Measurements from ENCODE around the gene GRAMD4.

The GRAMD4 gene

GRCh38 chr22:46661221-46661851 lies 41.1 kb downstream of the GRAMD4 start:
- TF ChIP-seq CTCF (IDR thresholded peaks at IDR 0.05; ENCODE audit: low read length) (no peak), EZH2phosphoT487 (IDR thresholded peaks at IDR 0.05; ENCODE audit: low read length) (no peak), EZH2 (optimal IDR thresholded peaks at IDR 0.05; ENCODE audit: low read depth, low read length) (no peak)
- H3K27me3 ChIP-seq (replicated peaks; ENCODE audit: insufficient read depth, low read length) = no peaks in the 10 kb centered on the region
- no peaks in the 10 kb centered on the region for H3K79me2 ChIP-seq (ENCODE audit: low read length)
- no peak overlapping the region for H3K4me2 ChIP-seq (ENCODE audit: low read depth, low read length)
- no peak overlapping the region for H3K27ac ChIP-seq (ENCODE audit: low read length)
- no peaks in the 10 kb centered on the region for H4K20me1 ChIP-seq (ENCODE audit: insufficient read depth, low read length)
- no peaks in the 10 kb centered on the region for H3K36me3 ChIP-seq (replicated peaks; ENCODE audit: insufficient read depth, low read length)
- no peaks in the 10 kb centered on the region for H3F3A ChIP-seq (ENCODE audit: insufficient read depth, low read length)
- no peak for DNase-seq
- H3K4me1 ChIP-seq (ENCODE audit: low read length) = no peaks in the 10 kb centered on the region
- H2AFZ ChIP-seq (ENCODE audit: low read length) = no peak overlapping the region
- no peak overlapping the region for H3K9ac ChIP-seq (ENCODE audit: low read length)
- H3K4me3 ChIP-seq (ENCODE audit: low read length) = no peak overlapping the region
- no peaks in the 10 kb centered on the region for H3K9me3 ChIP-seq (replicated peaks; ENCODE audit: insufficient read depth, low read length)
- no peaks in the 10 kb centered on the region for H3K9me2 ChIP-seq (replicated peaks; ENCODE audit: insufficient read depth, low read length)

GRCh38 chr22:46662226-46662625 lies 42.0 kb downstream of the GRAMD4 start:
- H2AFZ ChIP-seq (ENCODE audit: low read length) = no peak overlapping the region
- H3F3A ChIP-seq (ENCODE audit: insufficient read depth, low read length) = no peaks in the 10 kb centered on the region
- no peaks in the 10 kb centered on the region for H4K20me1 ChIP-seq (ENCODE audit: insufficient read depth, low read length)
- no peaks in the 10 kb centered on the region for H3K9me2 ChIP-seq (replicated peaks; ENCODE audit: insufficient read depth, low read length)
- no peak for DNase-seq
- H3K27me3 ChIP-seq (replicated peaks; ENCODE audit: insufficient read depth, low read length) = no peaks in the 10 kb centered on the region
- H3K36me3 ChIP-seq (replicated peaks; ENCODE audit: insufficient read depth, low read length) = no peaks in the 10 kb centered on the region
- no peaks in the 10 kb centered on the region for H3K79me2 ChIP-seq (ENCODE audit: low read length)
- no peak overlapping the region for H3K27ac ChIP-seq (ENCODE audit: low read length)
- TF ChIP-seq CTCF (IDR thresholded peaks at IDR 0.05; ENCODE audit: low read length) (no peak), EZH2 (optimal IDR thresholded peaks at IDR 0.05; ENCODE audit: low read depth, low read length) (no peak), EZH2phosphoT487 (IDR thresholded peaks at IDR 0.05; ENCODE audit: low read length) (no peak)
- no peaks in the 10 kb centered on the region for H3K9me3 ChIP-seq (replicated peaks; ENCODE audit: insufficient read depth, low read length)
- no peaks in the 10 kb centered on the region for H3K4me1 ChIP-seq (ENCODE audit: low read length)
- no peak overlapping the region for H3K4me3 ChIP-seq (ENCODE audit: low read length)
- H3K9ac ChIP-seq (ENCODE audit: low read length) = no peak overlapping the region
- H3K4me2 ChIP-seq (ENCODE audit: low read depth, low read length) = no peak overlapping the region

GRCh38 chr22:46663001-46663400 lies 42.8 kb downstream of the GRAMD4 start:
- no peaks in the 10 kb centered on the region for H3K79me2 ChIP-seq (ENCODE audit: low read length)
- H3K36me3 ChIP-seq (replicated peaks; ENCODE audit: insufficient read depth, low read length) = no peaks in the 10 kb centered on the region
- H2AFZ ChIP-seq (ENCODE audit: low read length) = no peak overlapping the region
- no peak overlapping the region for H3K27ac ChIP-seq (ENCODE audit: low read length)
- no peaks in the 10 kb centered on the region for H3K27me3 ChIP-seq (replicated peaks; ENCODE audit: insufficient read depth, low read length)
- no peaks in the 10 kb centered on the region for H3K9me3 ChIP-seq (replicated peaks; ENCODE audit: insufficient read depth, low read length)
- no peak overlapping the region for H3K9ac ChIP-seq (ENCODE audit: low read length)
- H3F3A ChIP-seq (ENCODE audit: insufficient read depth, low read length) = no peaks in the 10 kb centered on the region
- no peaks in the 10 kb centered on the region for H4K20me1 ChIP-seq (ENCODE audit: insufficient read depth, low read length)
- no peak overlapping the region for H3K4me3 ChIP-seq (ENCODE audit: low read length)
- H3K4me1 ChIP-seq (ENCODE audit: low read length) = no peaks in the 10 kb centered on the region
- H3K9me2 ChIP-seq (replicated peaks; ENCODE audit: insufficient read depth, low read length) = no peaks in the 10 kb centered on the region
- H3K4me2 ChIP-seq (ENCODE audit: low read depth, low read length) = no peak overlapping the region
- TF ChIP-seq EZH2phosphoT487 (IDR thresholded peaks at IDR 0.05; ENCODE audit: low read length) (no peak), EZH2 (optimal IDR thresholded peaks at IDR 0.05; ENCODE audit: low read depth, low read length) (no peak), CTCF (IDR thresholded peaks at IDR 0.05; ENCODE audit: low read length) (no peak)
- no peak for DNase-seq

Data from MM.1S (cell line).